CD4-positive, alpha-beta T cell treated with Interleukin-12 subunit alpha and Interleukin-12 subunit beta, for 1 hour (primary cell): ENCODE data around the gene CCAR1.
"Not testable (repeated sequence)": the region's sequence is repeated elsewhere in the genome, so short reads cannot be mapped to it uniquely, and the experiment has no call there.

Experiments
- DNase-seq: peaks from one replicate; pipeline ENCODE4 v3.0.0-alpha.2; 2020

CCAR1 gene, protein sequence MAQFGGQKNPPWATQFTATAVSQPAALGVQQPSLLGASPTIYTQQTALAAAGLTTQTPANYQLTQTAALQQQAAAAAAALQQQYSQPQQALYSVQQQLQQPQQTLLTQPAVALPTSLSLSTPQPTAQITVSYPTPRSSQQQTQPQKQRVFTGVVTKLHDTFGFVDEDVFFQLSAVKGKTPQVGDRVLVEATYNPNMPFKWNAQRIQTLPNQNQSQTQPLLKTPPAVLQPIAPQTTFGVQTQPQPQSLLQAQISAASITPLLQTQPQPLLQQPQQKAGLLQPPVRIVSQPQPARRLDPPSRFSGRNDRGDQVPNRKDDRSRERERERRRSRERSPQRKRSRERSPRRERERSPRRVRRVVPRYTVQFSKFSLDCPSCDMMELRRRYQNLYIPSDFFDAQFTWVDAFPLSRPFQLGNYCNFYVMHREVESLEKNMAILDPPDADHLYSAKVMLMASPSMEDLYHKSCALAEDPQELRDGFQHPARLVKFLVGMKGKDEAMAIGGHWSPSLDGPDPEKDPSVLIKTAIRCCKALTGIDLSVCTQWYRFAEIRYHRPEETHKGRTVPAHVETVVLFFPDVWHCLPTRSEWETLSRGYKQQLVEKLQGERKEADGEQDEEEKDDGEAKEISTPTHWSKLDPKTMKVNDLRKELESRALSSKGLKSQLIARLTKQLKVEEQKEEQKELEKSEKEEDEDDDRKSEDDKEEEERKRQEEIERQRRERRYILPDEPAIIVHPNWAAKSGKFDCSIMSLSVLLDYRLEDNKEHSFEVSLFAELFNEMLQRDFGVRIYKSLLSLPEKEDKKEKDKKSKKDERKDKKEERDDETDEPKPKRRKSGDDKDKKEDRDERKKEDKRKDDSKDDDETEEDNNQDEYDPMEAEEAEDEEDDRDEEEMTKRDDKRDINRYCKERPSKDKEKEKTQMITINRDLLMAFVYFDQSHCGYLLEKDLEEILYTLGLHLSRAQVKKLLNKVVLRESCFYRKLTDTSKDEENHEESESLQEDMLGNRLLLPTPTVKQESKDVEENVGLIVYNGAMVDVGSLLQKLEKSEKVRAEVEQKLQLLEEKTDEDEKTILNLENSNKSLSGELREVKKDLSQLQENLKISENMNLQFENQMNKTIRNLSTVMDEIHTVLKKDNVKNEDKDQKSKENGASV

DNA sequence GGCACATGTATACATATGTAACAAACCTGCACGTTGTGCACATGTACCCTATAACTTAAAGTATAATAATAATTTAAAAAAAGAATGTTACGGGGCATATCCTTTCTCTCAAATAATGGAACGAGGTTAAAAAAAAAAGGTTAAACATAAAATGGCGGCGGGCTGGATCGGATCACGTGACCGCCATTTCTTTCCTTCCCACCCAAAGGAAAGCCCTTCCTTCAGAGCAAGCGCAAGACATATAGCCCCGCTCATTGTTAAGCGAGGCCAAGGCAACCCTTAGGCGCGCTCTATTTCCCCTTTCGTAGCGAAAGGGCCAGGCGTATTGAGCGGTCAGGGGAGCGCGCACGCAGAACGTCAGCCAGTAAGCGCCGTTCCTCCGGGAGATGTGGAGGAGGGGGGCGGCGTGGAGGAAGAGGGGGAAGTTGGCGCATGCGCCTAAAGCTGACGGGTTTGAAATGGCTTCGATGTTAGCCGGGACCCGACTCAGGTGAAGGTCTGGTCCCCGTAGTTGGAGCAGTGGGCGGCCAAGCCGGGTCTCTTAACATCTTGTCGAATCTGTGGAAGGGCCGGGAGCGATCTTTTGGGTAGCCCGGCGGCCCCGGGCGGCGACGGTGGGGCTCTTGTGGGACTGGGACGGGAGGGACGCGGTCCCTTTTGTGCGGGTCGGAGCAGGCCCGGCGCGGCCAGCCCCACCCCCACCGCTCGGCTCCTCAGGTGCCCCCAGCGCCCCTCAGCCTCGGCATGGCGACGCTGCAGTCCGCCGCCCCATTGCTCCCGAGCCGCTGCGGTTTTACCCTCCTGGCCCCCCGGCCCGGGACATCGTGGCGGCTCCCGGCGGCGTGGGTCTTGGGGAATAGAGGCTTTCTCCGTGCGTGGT is at the start of gene CCAR1:
TSS of gene CCAR1 (plus strand) at position 447 of the 880 bp plus-strand sequence. CDS start 1,266 bp downstream, outside the sequence.
- DNase-seq = peak; percentile 97

DNA sequence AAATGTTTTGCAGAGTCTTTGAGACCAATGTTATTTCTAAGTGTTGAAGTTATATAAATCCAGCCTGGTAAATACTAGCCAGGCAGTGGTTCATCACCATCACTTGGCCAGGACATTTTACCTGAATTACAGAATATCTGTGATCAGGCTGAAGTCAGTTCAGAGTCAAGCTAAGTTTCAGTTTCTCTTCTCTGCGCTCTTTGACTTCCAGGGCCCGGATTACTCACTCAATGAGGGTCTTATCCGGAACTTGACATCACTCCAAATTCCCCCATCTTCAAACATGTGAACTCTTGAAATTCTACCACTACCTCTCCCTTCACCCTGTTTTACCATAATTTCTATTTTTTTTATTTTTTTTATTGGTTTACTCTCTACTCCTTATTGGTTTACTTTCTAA is 36.6 kb upstream of the CCAR1 start:
- peak; percentile 40 for DNase-seq

DNA sequence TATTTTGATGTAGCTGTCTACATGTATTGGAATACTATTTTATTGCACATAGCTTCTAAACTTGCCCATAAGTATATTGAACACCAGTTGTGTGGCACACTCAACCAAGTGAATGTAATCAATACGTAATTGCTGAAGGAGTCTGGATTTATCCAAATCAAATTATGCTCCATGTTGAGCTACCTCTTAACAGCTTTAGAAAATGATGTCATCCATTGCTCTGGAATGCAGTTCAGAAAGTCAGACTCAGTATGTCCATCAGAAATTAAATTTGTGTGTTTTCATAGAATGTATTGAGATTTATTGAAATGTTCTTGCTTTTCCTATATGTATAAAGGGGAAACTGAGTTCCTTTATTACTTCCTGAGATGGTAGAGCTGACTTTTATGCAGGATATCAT is 25.0 kb upstream of the CCAR1 start:
- DNase-seq = no peak

DNA sequence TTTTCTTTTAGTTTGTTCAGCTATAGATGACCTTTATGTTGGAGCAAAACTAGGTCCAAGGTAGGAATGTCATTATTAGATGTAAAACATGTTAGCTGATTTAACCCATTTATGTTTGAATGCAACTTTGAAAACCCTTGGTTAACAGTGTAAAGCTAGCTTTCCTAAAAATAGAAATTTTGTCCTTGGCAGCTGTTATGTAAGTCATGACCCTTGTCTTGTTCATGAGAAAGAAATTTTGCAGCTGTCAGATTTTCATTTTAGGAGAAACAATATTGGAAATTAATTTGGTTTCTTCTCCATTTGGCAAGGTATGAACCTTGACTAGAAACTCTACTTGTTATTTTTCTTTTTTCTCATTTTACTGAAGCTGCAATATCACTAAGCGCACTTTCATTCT is 23.9 kb upstream of the CCAR1 start:
- no peak for DNase-seq

DNA sequence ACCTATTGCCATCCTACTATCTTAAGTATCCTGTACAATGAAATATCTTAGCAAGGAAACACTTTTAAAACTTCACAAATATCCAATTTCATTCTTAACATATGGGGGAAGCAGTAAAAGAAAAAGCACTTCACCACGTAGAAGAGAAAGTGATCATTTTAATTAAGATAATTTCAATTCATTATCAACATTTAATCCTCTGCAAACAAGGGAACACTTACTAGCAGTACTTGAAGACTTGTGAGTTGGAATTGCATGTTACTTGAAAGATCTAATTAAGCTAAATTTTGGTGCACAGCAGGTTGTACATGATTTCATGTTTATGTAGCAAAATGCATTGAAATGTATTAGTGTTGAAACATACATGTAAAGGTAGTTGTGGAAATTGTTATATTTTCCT is 20.8 kb upstream of the CCAR1 start:
- DNase-seq = no peak

DNA sequence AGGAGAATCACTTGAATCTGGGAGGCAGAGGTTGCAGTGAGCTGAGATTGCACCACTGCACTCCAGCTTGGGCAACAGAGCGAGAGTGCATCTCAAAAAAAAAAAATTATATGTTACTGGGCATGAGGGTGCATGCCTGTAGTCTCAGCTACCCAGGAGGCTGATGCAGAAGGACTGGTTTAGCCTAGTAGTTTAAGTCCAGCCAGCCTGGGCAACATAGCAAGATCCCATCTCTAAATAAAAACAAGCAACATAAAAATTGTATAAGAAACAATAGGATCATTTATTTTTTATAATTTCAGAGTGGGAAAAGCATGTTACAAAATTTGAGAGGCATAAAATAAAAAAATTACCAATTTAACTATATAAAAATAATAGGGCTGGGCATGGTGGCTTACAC is 15.5 kb upstream of the CCAR1 start:
- DNase-seq = no peak

DNA sequence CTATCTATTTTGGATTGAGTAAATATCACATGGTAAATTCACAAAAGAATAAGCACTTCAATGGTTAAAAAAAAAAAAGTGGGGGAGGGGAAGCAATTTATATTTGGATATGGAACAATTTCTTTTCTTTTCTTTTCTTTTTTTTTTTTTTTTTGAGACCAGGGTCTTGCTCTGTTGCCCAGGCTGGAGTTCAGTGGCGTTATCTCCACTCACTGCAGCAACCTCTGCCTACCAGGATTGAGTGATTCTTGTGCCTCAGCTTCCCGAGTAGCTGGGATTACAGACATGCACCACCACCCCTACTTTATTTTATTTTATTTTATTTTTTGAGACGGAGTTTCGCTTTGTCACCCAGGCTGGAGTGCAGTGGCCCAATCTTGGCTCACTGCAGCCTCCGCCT is 12.1 kb upstream of the CCAR1 start:
- DNase-seq = not testable (repeated sequence)

DNA sequence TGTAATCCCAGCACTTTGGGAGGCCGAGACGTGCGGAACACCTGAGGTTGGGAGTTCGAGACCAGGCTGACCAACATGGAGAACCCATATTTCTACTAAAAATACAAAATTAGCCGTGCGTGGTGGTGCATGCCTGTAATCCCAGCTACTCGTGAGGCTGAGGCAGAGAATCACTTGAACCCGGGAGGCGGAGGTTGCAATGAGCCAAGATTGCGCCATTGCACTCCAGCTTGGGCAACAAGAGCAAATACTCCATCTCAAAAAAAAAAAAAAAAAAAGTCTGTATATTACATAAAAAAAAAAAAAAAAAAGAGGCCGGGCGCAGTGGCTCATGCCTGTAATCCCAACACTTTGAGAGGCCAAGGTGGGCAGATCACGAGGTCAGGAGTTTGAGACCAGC is 8.0 kb upstream of the CCAR1 start:
- not testable (repeated sequence) for DNase-seq

DNA sequence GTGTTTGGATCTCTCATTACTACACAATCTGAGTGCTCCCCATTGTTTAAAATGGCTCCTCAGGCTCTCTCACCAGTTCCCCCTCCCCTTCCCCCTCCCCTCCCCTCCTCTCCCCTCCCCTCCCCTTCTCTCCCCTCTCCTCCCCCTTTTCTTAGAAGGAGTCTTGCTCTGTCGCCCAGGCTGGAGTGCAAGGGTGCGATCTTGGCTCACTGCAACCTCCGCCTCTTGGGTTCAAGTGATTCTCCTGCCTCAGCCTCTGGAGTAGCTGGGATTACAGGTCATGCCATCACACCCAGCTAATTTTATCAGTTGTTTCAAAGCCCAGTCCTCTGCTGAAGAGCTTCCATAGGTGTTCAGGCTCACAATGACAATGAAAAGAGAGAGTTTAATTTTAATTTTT is 3.6 kb upstream of the CCAR1 start:
- no peak for DNase-seq

DNA sequence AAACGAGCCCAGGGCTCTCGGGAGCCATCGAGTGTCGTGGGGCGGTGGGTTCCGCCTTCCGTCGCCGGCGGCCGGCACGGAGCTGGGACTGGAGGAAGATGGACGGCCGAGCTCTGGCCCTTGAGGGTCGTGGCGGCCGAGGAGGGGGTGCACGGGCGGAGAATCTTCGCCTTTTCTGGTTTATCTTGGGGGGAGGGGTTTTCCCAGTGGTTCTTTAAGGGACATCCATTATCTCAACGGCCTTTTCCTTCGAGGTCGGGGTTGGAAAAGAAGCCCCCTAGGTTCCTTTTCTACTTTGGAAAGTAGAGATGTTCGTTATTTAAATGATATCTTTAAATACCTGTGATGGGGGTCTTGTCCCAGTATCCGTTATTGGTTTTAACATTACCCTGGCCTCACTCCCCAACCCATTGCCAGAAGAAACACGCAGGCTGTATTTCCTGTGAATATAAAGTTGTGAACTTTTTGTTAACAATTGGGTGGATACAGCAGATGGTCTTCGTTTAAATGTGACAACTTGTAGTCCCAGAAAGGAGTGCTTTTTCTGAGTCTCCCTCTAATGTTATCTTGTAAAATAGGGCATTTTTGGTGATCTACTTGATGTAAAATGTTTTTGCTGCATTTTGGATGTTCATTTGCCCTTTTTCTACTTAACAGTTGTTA is 765 bp downstream of the CCAR1 start:
- DNase-seq = peak; percentile 14

DNA sequence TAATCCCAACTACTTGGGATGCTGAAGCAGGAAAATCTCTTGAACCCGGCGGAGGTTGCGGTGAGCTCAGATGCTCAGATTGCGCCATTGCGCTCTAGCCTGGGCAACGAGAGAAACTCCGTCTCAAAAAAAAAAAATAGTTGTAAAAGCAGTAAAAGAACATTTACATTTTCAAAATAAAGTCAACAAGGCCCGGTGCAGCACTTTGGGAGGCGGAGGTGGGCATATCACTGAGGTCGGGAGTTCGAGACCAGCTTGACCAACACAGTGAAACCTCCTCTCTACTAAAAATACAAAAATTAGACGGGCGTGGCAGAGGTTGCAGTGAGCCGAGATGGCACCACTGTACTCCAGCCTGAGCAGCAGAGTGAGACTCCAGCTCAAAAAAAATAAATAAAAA is 4.0 kb downstream of the CCAR1 start:
- no peak for DNase-seq

DNA sequence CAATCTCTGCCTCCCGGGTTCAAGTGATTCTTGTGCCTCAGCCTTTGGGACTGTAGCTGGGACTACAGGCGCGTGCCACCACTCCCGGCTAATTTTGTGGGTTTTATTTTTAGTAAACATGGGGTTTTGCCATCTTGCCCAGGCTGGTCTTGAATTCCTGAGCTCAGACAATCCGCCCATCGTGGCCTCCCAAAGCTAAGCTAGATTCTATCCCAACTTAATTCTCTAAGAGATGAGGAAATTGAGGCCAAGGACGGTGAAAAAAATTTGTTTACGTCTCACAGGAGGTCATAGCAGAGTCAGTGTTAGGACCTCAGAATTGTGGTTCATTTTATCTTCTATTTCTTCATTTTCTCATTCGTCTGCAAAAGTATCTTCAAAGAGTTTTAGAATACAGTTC is 6.1 kb downstream of the CCAR1 start:
- DNase-seq = no peak

DNA sequence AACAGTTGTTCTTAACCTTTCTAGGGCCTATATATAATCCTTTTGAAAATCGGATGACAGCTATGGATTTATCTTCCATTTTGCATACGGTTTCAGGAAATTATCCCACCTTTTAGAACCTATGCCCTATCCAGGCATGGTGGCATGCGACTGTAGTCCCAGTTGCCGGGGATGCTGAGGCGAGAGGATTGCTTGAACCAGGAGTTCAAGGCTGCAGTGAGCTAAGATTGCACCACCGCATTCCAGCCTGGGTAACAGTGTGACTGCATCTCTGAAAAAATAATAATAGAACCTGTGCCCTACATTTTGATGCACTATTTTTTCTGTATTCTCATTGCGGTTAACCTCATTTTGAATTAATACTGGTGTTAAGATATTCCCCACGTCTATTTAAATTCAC is 11.6 kb downstream of the CCAR1 start:
- DNase-seq = no peak

DNA sequence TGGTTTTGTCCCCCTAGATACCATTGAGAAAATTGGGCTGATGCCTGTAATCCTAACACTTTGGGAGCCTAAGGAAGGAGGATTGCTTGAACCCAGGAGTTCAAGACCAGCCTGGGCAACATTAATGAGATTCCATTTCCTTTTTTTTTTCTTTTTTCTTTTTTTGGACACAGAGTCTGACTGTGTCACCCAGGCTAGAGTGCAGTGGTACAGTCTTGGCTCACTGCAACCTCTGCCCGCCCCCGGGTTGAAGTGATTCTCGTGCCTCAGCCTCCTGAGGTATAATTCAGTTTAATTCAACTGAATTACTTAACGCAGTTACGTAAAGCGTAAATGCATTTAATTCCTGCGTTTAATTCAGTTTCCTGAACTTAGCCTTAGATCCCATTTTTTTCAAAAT is 13.3 kb downstream of the CCAR1 start:
- DNase-seq = no peak

DNA sequence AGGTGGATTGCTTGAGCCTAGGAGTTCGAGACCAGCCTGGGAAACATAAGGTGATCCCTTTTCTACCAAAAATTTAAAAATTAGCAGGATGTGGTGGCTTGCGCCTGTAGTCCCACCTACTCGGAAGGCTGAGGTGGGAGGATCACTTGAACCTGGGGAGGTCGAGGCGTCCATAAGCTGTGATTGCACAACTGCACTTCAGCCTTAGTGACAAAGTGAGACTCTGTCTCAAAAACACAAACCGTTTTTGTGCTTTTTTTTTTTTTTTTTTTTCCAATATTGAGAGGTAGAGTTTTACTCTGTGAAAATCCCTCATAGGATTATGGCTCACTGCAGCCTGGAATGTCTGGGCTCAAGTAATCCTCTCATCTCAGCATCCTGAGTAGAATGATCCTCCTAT is 14.1 kb downstream of the CCAR1 start:
- no peak for DNase-seq

DNA sequence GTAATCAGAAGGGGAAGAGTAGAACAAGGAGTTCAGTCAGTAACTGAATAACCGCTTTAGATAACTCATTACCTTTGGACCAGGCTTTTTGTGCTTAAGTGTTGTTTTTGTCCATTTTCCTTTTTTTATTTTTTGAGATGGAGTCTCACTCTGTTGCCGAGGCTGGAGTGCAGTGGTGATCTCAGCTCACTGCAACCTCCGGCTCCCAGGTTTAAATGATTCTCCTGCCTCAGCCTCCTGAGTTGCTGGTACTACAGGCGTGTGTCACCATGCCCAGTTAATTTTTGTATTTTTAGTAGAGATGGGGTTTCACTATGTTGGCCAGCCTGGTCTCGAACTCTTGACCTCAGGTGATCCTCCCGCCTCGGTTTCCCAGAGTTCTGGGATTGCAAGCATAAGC is 14.7 kb downstream of the CCAR1 start:
- not testable (repeated sequence) for DNase-seq

DNA sequence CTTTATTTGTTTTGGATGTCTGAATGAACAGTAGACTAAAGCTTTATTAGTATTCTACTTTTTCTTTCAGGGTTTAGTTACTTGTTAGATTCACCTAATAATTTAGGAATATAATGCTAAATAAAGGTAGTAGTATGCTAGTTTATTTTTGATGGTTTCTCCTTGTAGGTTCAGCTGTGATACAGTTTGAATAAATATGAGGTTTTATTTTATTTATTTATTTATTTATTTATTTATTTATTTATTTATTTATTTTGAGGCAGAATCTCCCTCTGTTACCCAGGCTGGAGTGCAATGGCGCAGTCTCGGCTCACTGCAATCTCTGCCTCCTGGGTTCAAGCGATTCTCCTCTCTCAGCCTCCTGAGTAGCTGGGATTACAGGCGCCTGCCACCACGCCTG is 19.6 kb downstream of the CCAR1 start:
- DNase-seq = not testable (repeated sequence)

DNA sequence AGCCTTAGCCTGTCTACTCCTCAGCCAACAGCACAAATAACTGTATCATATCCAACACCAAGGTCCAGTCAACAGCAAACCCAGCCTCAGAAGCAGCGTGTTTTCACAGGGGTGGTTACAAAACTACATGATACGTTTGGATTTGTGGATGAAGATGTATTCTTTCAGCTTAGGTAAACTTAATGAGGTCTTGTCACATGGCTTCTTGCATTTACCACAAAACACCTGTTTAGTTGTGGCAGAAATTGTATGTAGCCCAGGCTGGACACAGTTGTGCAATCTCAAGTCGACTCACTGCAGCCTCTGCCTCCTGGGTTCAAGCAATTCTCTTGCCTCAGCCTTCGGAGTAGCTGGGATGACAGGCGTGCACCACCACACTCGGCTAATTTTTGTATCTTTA is 21.4 kb downstream of the CCAR1 start:
- no peak for DNase-seq

DNA sequence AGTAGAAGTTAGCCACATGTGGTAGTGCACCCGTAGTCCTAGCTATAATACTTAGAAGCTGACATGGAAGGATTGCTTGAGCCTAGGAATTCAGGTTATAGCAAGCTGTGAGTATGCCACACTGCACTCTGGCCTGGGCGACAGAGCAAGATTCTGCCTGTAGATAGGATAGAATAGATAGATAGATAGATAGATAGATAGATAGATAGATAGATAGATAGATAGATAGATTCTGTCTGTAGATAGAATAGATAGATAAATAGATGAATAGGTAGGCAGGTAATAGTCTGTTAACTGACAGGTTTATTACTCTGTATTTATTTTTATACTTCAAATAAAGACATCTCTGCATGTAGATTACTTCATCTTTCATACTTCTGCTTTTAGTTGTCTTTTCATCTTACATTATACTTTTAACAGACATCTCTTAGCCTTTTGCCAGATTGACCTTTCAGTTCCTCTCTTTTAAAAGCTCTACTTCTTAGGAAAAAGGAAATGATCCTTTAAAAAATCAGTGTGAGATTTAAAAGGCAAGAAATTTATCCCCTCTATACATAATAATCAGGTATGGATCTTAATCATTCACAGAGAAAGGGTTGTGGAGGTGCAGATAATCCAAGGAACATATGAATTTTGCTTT is 31.8 kb downstream of the CCAR1 start:
- DNase-seq = no peak

DNA sequence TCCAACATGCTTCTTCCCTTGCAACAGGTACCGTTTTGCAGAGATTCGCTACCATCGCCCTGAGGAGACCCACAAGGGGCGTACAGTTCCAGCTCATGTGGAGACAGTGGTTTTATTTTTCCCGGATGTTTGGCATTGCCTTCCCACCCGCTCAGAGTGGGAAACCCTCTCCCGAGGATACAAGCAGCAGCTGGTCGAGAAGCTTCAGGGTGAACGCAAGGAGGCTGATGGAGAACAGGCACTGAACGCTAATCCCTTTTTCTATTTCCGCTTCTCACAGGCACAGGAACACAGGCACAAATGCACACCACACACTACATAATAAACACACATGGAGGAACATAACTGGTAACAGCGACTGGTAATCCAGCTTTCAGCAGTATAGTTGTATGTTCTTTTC is 35.2 kb downstream of the CCAR1 start:
- DNase-seq = no peak

DNA sequence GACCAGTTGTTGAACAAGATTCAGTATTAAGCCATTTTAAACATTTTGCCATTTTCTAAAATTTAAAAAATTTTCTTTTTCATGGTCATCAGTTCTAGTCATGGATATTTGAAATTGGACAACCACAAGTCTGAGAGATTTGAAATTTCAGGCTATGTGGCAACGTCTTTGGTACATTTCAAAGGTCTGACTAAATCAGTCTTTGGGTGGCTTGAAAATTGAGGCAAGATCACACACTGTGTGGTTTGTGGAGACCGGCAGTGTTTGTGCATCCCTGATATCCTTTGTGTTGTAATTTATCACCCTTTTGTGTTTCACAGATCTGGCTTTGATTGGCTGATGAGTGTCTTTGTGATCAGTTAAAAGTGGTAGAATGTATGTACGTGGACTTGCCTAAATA is 35.7 kb downstream of the CCAR1 start:
- no peak for DNase-seq
